Subcutaneous abdominal adipose tissue (tissue), 5 donors: ENCODE measurements around the gene CTNNBIP1.

Experiments used
- H3K27ac ChIP-seq: one replicate; pipeline ENCODE4 v1.7.0; 2013; ENCODE audit warnings: low read depth, mild to moderate bottlenecking, inconsistent platforms, low read length, moderate library complexity
- H3K27me3 ChIP-seq, 5 donors: one replicate each; pipeline ENCODE4 v1.7.0; 2013; ENCODE audit warnings: low read length in 5 of 5, inconsistent platforms in 1 of 5; ENCODE audit not compliant: control insufficient read depth in 5 of 5, insufficient read depth in 4 of 5
- H3K36me3 ChIP-seq, 5 donors: one replicate each; pipeline ENCODE4 v1.7.0; 2013; ENCODE audit warnings: low read length in 5 of 5; ENCODE audit not compliant: control insufficient read depth in 5 of 5, insufficient read depth in 5 of 5
- H3K4me1 ChIP-seq, 5 donors: one replicate each; pipeline ENCODE4 v1.7.0; 2013; ENCODE audit warnings: low read length in 5 of 5, mild to moderate bottlenecking in 3 of 5, moderate library complexity in 1 of 5; ENCODE audit not compliant: control insufficient read depth in 5 of 5, insufficient read depth in 5 of 5
- H3K4me3 ChIP-seq, 5 donors: one replicate each; pipeline ENCODE4 v1.7.0; 2013; ENCODE audit warnings: low read length in 5 of 5, low read depth in 1 of 5
- H3K9ac ChIP-seq, 5 donors: one replicate each; pipeline ENCODE4 v1.7.0; 2013; ENCODE audit warnings: low read length in 5 of 5, mild to moderate bottlenecking in 4 of 5, moderate library complexity in 3 of 5
- H3K9me3 ChIP-seq, 5 donors: one replicate each; pipeline ENCODE4 v1.7.0; 2013; ENCODE audit warnings: low read length in 5 of 5; ENCODE audit not compliant: control insufficient read depth in 5 of 5
- donor health status: healthy.
- donor health status: healthy.
- donor health status: healthy.
- donor health status: healthy.
- donor health status: healthy.

CTNNBIP1 gene

GRCh38 chr1:9882296-9882944 is 27.6 kb downstream of the CTNNBIP1 start:
- Histone ChIP-seq H3K36me3 (peaks cover 0 to 37% (median 12%) of the 10 kb centered on the region in 5 donors), H3K27ac (no peak overlapping the region)

DNA sequence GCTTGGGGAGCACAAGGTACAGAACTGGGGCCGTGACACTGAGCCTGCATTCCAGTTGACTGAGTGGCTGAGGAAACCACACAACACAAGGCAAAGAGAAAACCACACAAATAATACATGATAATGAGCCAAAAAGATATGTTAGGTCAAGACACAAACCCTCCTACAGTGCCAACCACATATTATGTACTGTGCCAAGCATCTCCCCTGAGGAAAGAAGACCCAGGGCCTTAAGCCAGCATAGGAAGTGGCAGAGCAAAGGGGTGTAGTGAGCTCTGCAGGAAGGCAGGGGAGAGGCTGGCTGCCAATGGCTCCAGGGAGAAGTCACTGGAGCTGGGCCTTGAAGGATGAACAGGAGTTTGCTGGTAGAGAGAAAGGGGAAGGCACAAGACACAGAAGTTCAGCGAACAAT is 28.2 kb downstream of the CTNNBIP1 start:
- Histone ChIP-seq H3K4me3 (no peak overlapping the region), H3K36me3 (peaks cover 0 to 33% (median 9%) of the 10 kb centered on the region in 5 donors), H3K27ac (no peak overlapping the region), H3K9me3 (no peaks in the 10 kb centered on the region), H3K9ac (peak overlapping the region in 1 of 5 donors; percentile 9), H3K4me1 (peaks cover 0 to 64% (median 21%) of the 10 kb centered on the region in 5 donors), H3K27me3 (no peaks in the 10 kb centered on the region)

More at GRCh38 chr1:9882296-9882944, 27.6 kb downstream of the CTNNBIP1 start:
- Histone ChIP-seq H3K9me3 (no peaks in the 10 kb centered on the region), H3K27me3 (no peaks in the 10 kb centered on the region), H3K4me3 (no peak overlapping the region), H3K9ac (peak overlapping the region in 1 of 5 donors; percentile 12), H3K4me1 (peaks cover 0 to 62% (median 21%) of the 10 kb centered on the region in 5 donors)

DNA sequence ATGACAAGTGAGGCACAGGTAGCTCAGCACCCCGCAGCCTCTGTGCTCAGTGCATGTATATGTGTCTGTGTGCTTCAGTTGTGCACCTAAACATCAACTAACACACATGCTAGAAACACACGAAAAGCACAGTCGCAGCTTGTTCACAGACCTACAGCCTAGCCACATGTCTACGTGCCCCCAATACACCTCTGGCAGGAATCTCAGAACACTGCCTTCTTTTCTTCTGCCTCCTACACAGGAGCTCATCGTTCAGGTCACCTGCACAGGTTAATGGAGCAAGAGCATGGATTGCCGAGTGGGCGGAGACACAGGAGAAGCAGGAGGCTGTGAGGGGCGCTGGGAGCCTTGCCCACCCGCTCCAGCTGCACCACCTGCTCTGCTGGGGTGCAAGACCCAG is 31.7 kb downstream of the CTNNBIP1 start:
- Histone ChIP-seq H3K36me3 (peaks cover 0 to 15% (median 8%) of the 10 kb centered on the region in 5 donors), H3K4me1 (peaks cover 0 to 61% (median 25%) of the 10 kb centered on the region in 5 donors), H3K9ac (no peak overlapping the region), H3K9me3 (no peaks in the 10 kb centered on the region), H3K4me3 (no peak overlapping the region), H3K27ac (no peak overlapping the region), H3K27me3 (no peaks in the 10 kb centered on the region)

DNA sequence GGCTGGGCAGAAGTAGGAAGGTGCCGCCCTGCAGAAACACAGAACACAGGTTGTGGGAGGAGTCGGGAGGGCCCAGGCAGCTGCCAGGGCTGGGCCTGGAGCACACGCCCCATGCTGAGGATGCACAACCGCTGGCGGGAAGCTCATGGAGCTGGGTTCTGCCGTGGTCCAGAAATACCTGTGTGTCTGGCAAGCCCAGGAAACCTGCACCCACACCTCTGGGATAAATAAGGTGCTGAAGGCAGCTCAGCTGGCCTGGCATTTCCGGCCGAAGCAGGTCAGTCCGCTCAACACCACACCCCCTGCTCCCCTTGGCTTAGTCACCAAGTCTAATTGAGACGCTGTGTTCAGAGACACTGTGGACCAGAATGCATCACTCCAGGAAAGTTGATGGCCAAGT is 32.1 kb downstream of the CTNNBIP1 start:
- Histone ChIP-seq H3K36me3 (peaks cover 0 to 12% (median 4%) of the 10 kb centered on the region in 5 donors), H3K27me3 (no peaks in the 10 kb centered on the region), H3K27ac (no peak overlapping the region), H3K9me3 (no peaks in the 10 kb centered on the region), H3K4me3 (no peak overlapping the region), H3K9ac (no peak overlapping the region), H3K4me1 (peaks cover 0 to 61% (median 25%) of the 10 kb centered on the region in 5 donors)

DNA sequence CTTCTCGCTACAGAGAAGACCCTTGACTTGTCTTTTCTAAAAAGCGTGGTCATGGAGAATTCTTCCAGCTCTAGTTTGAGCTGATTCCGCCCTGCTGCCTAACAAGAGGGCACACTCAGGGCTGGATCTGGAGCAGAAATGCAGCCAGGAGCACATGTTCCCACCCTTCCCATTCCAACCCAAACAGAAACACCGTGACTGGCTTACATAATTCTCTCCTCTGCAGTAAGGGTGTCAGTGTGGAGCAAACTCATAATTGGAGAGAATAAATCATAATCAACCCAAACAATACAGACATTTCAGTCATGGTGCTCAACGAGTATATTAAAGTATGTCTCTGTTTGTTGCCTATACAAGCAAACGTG is 34.5 kb downstream of the CTNNBIP1 start:
- no peak overlapping the region for H3K4me3 ChIP-seq
- no peak overlapping the region for H3K9ac ChIP-seq

GRCh38 chr1:9874959-9875635 is 35.0 kb downstream of the CTNNBIP1 start:
- Histone ChIP-seq H3K4me3 (no peak overlapping the region), H3K36me3 (peaks cover 0 to 27% (median 22%) of the 10 kb centered on the region in 5 donors)

More for the DNA sequence above, 34.5 kb downstream of the CTNNBIP1 start:
- Histone ChIP-seq H3K27me3 (no peaks in the 10 kb centered on the region), H3K27ac (no peak overlapping the region), H3K9me3 (no peaks in the 10 kb centered on the region), H3K4me1 (peaks cover 0 to 48% (median 16%) of the 10 kb centered on the region in 5 donors), H3K36me3 (peaks cover 0 to 21% (median 16%) of the 10 kb centered on the region in 5 donors)

GRCh38 chr1:9874412-9874811 is 35.7 kb downstream of the CTNNBIP1 start:
- Histone ChIP-seq H3K27ac (peak overlapping the region; percentile 12), H3K9me3 (no peaks in the 10 kb centered on the region), H3K4me1 (peaks cover 0 to 48% (median 16%) of the 10 kb centered on the region in 5 donors), H3K4me3 (no peak overlapping the region), H3K36me3 (peaks cover 0 to 33% (median 29%) of the 10 kb centered on the region in 5 donors), H3K9ac (no peak overlapping the region), H3K27me3 (no peaks in the 10 kb centered on the region)

More at GRCh38 chr1:9874959-9875635, 35.0 kb downstream of the CTNNBIP1 start:
- Histone ChIP-seq H3K27me3 (no peaks in the 10 kb centered on the region), H3K9ac (peak overlapping the region in 2 of 5 donors; percentile 17 to 50), H3K27ac (no peak overlapping the region), H3K4me1 (peaks cover 0 to 48% (median 16%) of the 10 kb centered on the region in 5 donors), H3K9me3 (no peaks in the 10 kb centered on the region)

DNA sequence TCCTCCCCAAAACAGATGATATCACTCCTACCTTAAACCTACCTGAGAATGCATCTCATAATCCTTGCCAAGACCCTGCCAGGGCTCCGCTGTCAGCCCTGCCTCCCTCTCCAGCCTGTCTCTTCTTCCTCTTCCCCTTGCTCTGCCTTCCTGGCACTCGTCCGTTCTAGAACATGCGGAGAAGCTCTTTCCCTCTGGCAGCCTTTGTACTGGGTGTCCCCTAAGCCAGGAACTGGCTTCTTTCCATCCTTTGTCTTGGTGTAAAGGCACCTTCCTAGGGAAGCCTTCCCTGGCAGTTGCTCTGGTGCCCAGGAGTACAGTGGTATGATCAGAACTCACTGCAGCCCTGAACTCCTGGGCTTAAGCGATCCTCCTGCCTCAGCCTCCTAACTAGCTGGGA is 36.1 kb downstream of the CTNNBIP1 start:
- Histone ChIP-seq H3K27me3 (no peaks in the 10 kb centered on the region), H3K27ac (peak overlapping the region; percentile 12), H3K4me3 (no peak overlapping the region), H3K9me3 (no peaks in the 10 kb centered on the region), H3K36me3 (peaks cover 0 to 38% (median 32%) of the 10 kb centered on the region in 5 donors), H3K9ac (no peak overlapping the region), H3K4me1 (peaks cover 0 to 48% (median 16%) of the 10 kb centered on the region in 5 donors)

DNA sequence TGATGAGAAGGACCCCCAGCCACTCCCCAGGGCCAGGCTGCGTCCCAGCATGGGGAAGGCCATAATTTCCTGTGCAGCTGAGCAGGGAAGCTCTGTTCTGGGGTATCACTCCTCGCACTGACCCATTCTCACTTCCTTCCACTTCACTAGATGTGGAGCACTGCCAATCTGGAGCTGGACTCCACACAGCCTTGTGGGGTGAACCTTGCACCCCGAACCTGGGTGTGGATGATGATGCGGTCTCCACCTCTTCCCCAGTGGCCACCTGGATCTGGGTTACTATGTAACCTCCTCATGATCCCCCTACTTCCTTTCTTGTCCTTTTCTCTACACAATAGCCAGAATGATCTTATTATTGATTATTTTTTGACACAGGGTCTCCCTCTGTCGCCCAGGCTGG is 36.7 kb downstream of the CTNNBIP1 start:
- Histone ChIP-seq H3K4me3 (no peak overlapping the region), H3K36me3 (peaks cover 0 to 43% (median 32%) of the 10 kb centered on the region in 5 donors), H3K27ac (no peak overlapping the region), H3K9me3 (no peaks in the 10 kb centered on the region), H3K27me3 (no peaks in the 10 kb centered on the region), H3K9ac (peak overlapping the region in 1 of 5 donors; percentile 28), H3K4me1 (peaks cover 0 to 45% (median 16%) of the 10 kb centered on the region in 5 donors)
